ENCODE results near the gene C2orf81.

GRCh38 chr2:74444498-74445318, 23.3 kb upstream of the C2orf81 start:
- no peak for TF ChIP-seq CTCF (IDR thresholded peaks at IDR 0.05; ENCODE audit: low read depth, low read length, missing input control)
- TF ChIP-seq RXRA (IDR thresholded peaks at IDR 0.05) = peak; percentile 13 to 44
- no peak for TF ChIP-seq YY1 (IDR thresholded peaks at IDR 0.05)

Data from liver (tissue), 3 donors.